Central memory CD8-positive, alpha-beta T cell (primary cell): Measurements from ENCODE around the gene EEFSEC.

Source experiments
- ATAC-seq: fragments of 150-1000 bp; cut with Tn5 transposase; replicated peaks from 2 replicates; pipeline ENCODE4 v1.10.0; 2022; ENCODE audit warnings: mild to moderate bottlenecking, moderate FRiP score, moderate number of reproducible peaks; ENCODE audit not compliant: poor library complexity, severe bottlenecking; ENCODE audit errors: extremely low read depth
- DNase-seq, 2 donors: peaks; one replicate each; pipeline ENCODE4 v3.0.0; 2021; ENCODE audit warnings: low spot score in 2 of 2
- H3K27ac Mint-ChIP-seq: one replicate; pipeline ENCODE4 v1.8.0; 2022; ENCODE audit warnings: low read depth, mild to moderate bottlenecking, moderate library complexity, mixed read lengths
- H3K27me3 Mint-ChIP-seq: one replicate; pipeline ENCODE4 v1.8.0; 2022; ENCODE audit warnings: mixed read lengths
- H3K36me3 Mint-ChIP-seq: one replicate; pipeline ENCODE4 v1.8.0; 2022; ENCODE audit warnings: mild to moderate bottlenecking, moderate library complexity, mixed read lengths; ENCODE audit not compliant: insufficient read depth
- H3K4me1 Mint-ChIP-seq: one replicate; pipeline ENCODE4 v1.8.0; 2022; ENCODE audit warnings: mixed read lengths
- H3K4me3 Mint-ChIP-seq: one replicate; pipeline ENCODE4 v1.8.0; 2022; ENCODE audit warnings: mild to moderate bottlenecking, moderate library complexity, mixed read lengths
- H3K9me3 Mint-ChIP-seq: one replicate; pipeline ENCODE4 v1.8.0; 2022; ENCODE audit warnings: mixed read lengths

Gene EEFSEC

GRCh38 chr3:128434524-128434923 is 281.2 kb downstream of the EEFSEC start:
- Mint-ChIP-seq H3K4me3 (no peak overlapping the region), H3K9me3 (no peaks in the 10 kb centered on the region), H3K36me3 (peaks cover 8% of the 10 kb centered on the region), H3K27me3 (peaks cover 70% of the 10 kb centered on the region), H3K27ac (no peak overlapping the region), H3K4me1 (peaks cover 11% of the 10 kb centered on the region)
- ATAC-seq (no peak), DNase-seq (no peak)

GRCh38 chr3:128435058-128435457 is 281.8 kb downstream of the EEFSEC start:
- Mint-ChIP-seq H3K27me3 (peaks cover 70% of the 10 kb centered on the region), H3K27ac (no peak overlapping the region), H3K4me1 (peaks cover 11% of the 10 kb centered on the region), H3K4me3 (no peak overlapping the region), H3K9me3 (no peaks in the 10 kb centered on the region), H3K36me3 (peaks cover 7% of the 10 kb centered on the region)
- DNase-seq (no peak), ATAC-seq (no peak)

- ATAC-seq = no peak
- Mint-ChIP-seq H3K4me3 (no peak overlapping the region), H3K36me3 (peaks cover 5% of the 10 kb centered on the region), H3K27me3 (peaks cover 70% of the 10 kb centered on the region), H3K9me3 (no peaks in the 10 kb centered on the region), H3K27ac (no peak overlapping the region), H3K4me1 (peaks cover 11% of the 10 kb centered on the region)
- no peak for DNase-seq
Measured at GRCh38 chr3:128435561-128435960, 282.3 kb downstream of the EEFSEC start.

GRCh38 chr3:128436214-128436613 is 282.9 kb downstream of the EEFSEC start:
- no peak overlapping the region for H3K4me3 Mint-ChIP-seq
- no peaks in the 10 kb centered on the region for H3K9me3 Mint-ChIP-seq
- no peak overlapping the region for H3K27ac Mint-ChIP-seq
- H3K27me3 Mint-ChIP-seq = peaks cover 67% of the 10 kb centered on the region
- H3K36me3 Mint-ChIP-seq = peaks cover 5% of the 10 kb centered on the region
- no peak for ATAC-seq
- H3K4me1 Mint-ChIP-seq = peaks cover 11% of the 10 kb centered on the region
- DNase-seq = no peak

- Mint-ChIP-seq H3K27ac (no peak overlapping the region), H3K9me3 (no peaks in the 10 kb centered on the region), H3K27me3 (peaks cover 60% of the 10 kb centered on the region), H3K36me3 (peaks cover 7% of the 10 kb centered on the region), H3K4me3 (no peak overlapping the region), H3K4me1 (no peaks in the 10 kb centered on the region)
- no peak for DNase-seq
- ATAC-seq = no peak
Measured at GRCh38 chr3:128438488-128439072, 285.3 kb downstream of the EEFSEC start.

GRCh38 chr3:128439226-128439625 is 285.9 kb downstream of the EEFSEC start:
- no peak overlapping the region for H3K27ac Mint-ChIP-seq
- peaks cover 7% of the 10 kb centered on the region for H3K36me3 Mint-ChIP-seq
- no peak for ATAC-seq
- no peak for DNase-seq
- no peaks in the 10 kb centered on the region for H3K9me3 Mint-ChIP-seq
- H3K27me3 Mint-ChIP-seq = peaks cover 56% of the 10 kb centered on the region
- H3K4me1 Mint-ChIP-seq = no peaks in the 10 kb centered on the region
- H3K4me3 Mint-ChIP-seq = no peak overlapping the region

GRCh38 chr3:128442070-128442469 is 288.8 kb downstream of the EEFSEC start:
- H3K4me3 Mint-ChIP-seq = no peak overlapping the region
- DNase-seq (no peak), ATAC-seq (no peak)
- peaks cover 4% of the 10 kb centered on the region for H3K9me3 Mint-ChIP-seq
- no peaks in the 10 kb centered on the region for H3K4me1 Mint-ChIP-seq
- H3K36me3 Mint-ChIP-seq = peaks cover 6% of the 10 kb centered on the region
- no peak overlapping the region for H3K27ac Mint-ChIP-seq
- H3K27me3 Mint-ChIP-seq = peaks cover 40% of the 10 kb centered on the region

- no peak overlapping the region for H3K4me3 Mint-ChIP-seq
- peaks cover 6% of the 10 kb centered on the region for H3K36me3 Mint-ChIP-seq
- H3K27ac Mint-ChIP-seq = no peak overlapping the region
- no peaks in the 10 kb centered on the region for H3K4me1 Mint-ChIP-seq
- peaks cover 4% of the 10 kb centered on the region for H3K9me3 Mint-ChIP-seq
- no peak for ATAC-seq
- H3K27me3 Mint-ChIP-seq = peaks cover 39% of the 10 kb centered on the region
- DNase-seq = no peak
Measured at GRCh38 chr3:128442949-128443348, 289.7 kb downstream of the EEFSEC start.

- Mint-ChIP-seq H3K9me3 (peaks cover 4% of the 10 kb centered on the region), H3K4me3 (no peak overlapping the region)
- ATAC-seq = no peak
Measured at GRCh38 chr3:128443771-128444170, 290.5 kb downstream of the EEFSEC start.

GRCh38 chr3:128445357-128445756 is 292.1 kb downstream of the EEFSEC start:
- Mint-ChIP-seq H3K27ac (no peak overlapping the region), H3K4me3 (no peak overlapping the region), H3K36me3 (peaks cover 6% of the 10 kb centered on the region), H3K4me1 (peaks cover 9% of the 10 kb centered on the region), H3K9me3 (peaks cover 6% of the 10 kb centered on the region), H3K27me3 (peaks cover 24% of the 10 kb centered on the region)
- no peak for ATAC-seq
- no peak for DNase-seq

More at GRCh38 chr3:128443771-128444170, 290.5 kb downstream of the EEFSEC start:
- Mint-ChIP-seq H3K4me1 (peaks cover 6% of the 10 kb centered on the region), H3K27ac (no peak overlapping the region), H3K27me3 (peaks cover 35% of the 10 kb centered on the region), H3K36me3 (peaks cover 6% of the 10 kb centered on the region)
- DNase-seq = no peak

- H3K9me3 Mint-ChIP-seq = peaks cover 9% of the 10 kb centered on the region
- ATAC-seq (no peak), DNase-seq (no peak)
- H3K36me3 Mint-ChIP-seq = peaks cover 6% of the 10 kb centered on the region
- no peak overlapping the region for H3K4me3 Mint-ChIP-seq
- H3K27me3 Mint-ChIP-seq = peaks cover 29% of the 10 kb centered on the region
- peaks cover 9% of the 10 kb centered on the region for H3K4me1 Mint-ChIP-seq
- H3K27ac Mint-ChIP-seq = no peak overlapping the region
Measured at GRCh38 chr3:128446821-128447220, 293.5 kb downstream of the EEFSEC start.

GRCh38 chr3:128447561-128448013 is 294.3 kb downstream of the EEFSEC start:
- peaks cover 9% of the 10 kb centered on the region for H3K4me1 Mint-ChIP-seq
- H3K9me3 Mint-ChIP-seq = peaks cover 9% of the 10 kb centered on the region
- ATAC-seq = peak; percentile 10
- DNase-seq = no peak
- H3K4me3 Mint-ChIP-seq = no peak overlapping the region
- peaks cover 33% of the 10 kb centered on the region for H3K27me3 Mint-ChIP-seq
- no peak overlapping the region for H3K27ac Mint-ChIP-seq
- H3K36me3 Mint-ChIP-seq = peaks cover 5% of the 10 kb centered on the region

GRCh38 chr3:128448491-128448890 is 295.2 kb downstream of the EEFSEC start:
- peaks cover 9% of the 10 kb centered on the region for H3K4me1 Mint-ChIP-seq
- H3K36me3 Mint-ChIP-seq = peaks cover 5% of the 10 kb centered on the region
- peaks cover 25% of the 10 kb centered on the region for H3K27me3 Mint-ChIP-seq
- ATAC-seq (peak; percentile 62), DNase-seq (no peak)
- H3K27ac Mint-ChIP-seq = peak overlapping the region; percentile 6
- H3K4me3 Mint-ChIP-seq = peak overlapping the region; percentile 5
- peaks cover 9% of the 10 kb centered on the region for H3K9me3 Mint-ChIP-seq
